GM23338 (cell line): Measurements from ENCODE around the gene PNLIPRP2.

Experiments used
- CREB1 ChIP-seq: fragments of 250-450 bp; sonication (Bioruptor Pico); IDR thresholded peaks from 2 replicates; pipeline ENCODE4 v1.5.0; 2020; ENCODE audit warnings: low read depth, mild to moderate bottlenecking, moderate library complexity
- EZH2 ChIP-seq: fragments of 200-600 bp; sonication (generic); IDR thresholded peaks from one replicate; pipeline ENCODE4 v1.8.0; 2017; ENCODE audit warnings: antibody characterized with exemption, mild to moderate bottlenecking, low read depth; ENCODE audit not compliant: unreplicated experiment
- EZH2phosphoT487 ChIP-seq: fragments of 200-600 bp; sonication (generic); IDR thresholded peaks from one replicate; pipeline ENCODE4 v1.8.1; 2018; ENCODE audit warnings: antibody characterized with exemption; ENCODE audit not compliant: unreplicated experiment
- JUNB ChIP-seq: IDR thresholded peaks from one replicate; pipeline ENCODE4 v1.6.1; 2016; ENCODE audit warnings: antibody characterized with exemption; ENCODE audit not compliant: unreplicated experiment
- NANOG ChIP-seq: IDR thresholded peaks from 2 replicates; pipeline ENCODE4 v1.6.1; 2016; ENCODE audit warnings: antibody characterized with exemption, borderline replicate concordance
- POLR2AphosphoS5 ChIP-seq: IDR thresholded peaks from 2 replicates; pipeline ENCODE4 v1.6.1; 2016; ENCODE audit warnings: antibody characterized with exemption, low read depth
- ZNF114 ChIP-seq: fragments of 250-450 bp; sonication (Bioruptor Pico); IDR thresholded peaks from 2 replicates; pipeline ENCODE4 v1.5.0; 2020; ENCODE audit warnings: mild to moderate bottlenecking, moderate library complexity
- ZNF331 ChIP-seq: fragments of 250-450 bp; sonication (Bioruptor Pico); IDR thresholded peaks from 2 replicates; pipeline ENCODE4 v1.5.0; 2020; ENCODE audit warnings: low read depth, mild to moderate bottlenecking, moderate library complexity
- TF ChIP-seq, protein P1 (sequence below), 2 experiments: fragments of 200-600 bp in 1 of 2; sonication (generic) in 1 of 2; conservative IDR thresholded peaks; 2 replicates each; pipeline versions ENCODE4 v1.5.1 to v1.6.1; 2016 to 2017; ENCODE audit warnings: antibody characterized with exemption in 2 of 2, low read depth in 2 of 2, mild to moderate bottlenecking in 2 of 2, moderate library complexity in 1 of 2
- TF ChIP-seq, protein P2 (sequence below): IDR thresholded peaks from one replicate; pipeline ENCODE4 v1.6.1; 2018; ENCODE audit warnings: antibody characterized with exemption; ENCODE audit not compliant: unreplicated experiment
- TF ChIP-seq, protein P3 (sequence below): IDR thresholded peaks from 2 replicates; pipeline ENCODE4 v1.6.1; 2016; ENCODE audit warnings: antibody characterized with exemption
- TF ChIP-seq, protein P4 (sequence below): fragments of 250-450 bp; sonication (Bioruptor Pico); IDR thresholded peaks from 2 replicates; pipeline ENCODE4 v1.5.0; 2020; ENCODE audit warnings: mild to moderate bottlenecking, moderate library complexity

DNA sequence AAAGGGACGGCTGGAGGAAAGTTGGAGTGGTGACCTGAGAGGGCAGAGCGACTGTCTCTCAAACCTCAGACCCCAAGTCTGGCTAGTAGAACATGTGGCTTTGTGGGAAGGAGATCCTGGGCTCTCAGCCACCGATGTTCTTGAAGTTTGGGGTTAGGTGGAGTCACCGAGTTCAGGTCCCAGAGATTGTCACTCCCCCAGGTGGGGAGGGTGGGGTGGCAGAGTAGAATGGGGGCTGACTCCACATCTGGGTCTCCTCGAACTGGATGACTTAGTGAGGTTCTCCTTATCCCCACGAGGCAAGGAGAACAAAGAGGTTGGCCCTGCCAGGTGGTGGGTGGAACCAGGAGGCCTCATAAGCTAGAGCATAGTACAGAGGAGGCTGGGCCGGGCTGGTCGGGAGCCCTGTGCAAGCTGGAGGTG, 14.7 kb upstream of the PNLIPRP2 start:
- TF ChIP-seq, protein P1, sequence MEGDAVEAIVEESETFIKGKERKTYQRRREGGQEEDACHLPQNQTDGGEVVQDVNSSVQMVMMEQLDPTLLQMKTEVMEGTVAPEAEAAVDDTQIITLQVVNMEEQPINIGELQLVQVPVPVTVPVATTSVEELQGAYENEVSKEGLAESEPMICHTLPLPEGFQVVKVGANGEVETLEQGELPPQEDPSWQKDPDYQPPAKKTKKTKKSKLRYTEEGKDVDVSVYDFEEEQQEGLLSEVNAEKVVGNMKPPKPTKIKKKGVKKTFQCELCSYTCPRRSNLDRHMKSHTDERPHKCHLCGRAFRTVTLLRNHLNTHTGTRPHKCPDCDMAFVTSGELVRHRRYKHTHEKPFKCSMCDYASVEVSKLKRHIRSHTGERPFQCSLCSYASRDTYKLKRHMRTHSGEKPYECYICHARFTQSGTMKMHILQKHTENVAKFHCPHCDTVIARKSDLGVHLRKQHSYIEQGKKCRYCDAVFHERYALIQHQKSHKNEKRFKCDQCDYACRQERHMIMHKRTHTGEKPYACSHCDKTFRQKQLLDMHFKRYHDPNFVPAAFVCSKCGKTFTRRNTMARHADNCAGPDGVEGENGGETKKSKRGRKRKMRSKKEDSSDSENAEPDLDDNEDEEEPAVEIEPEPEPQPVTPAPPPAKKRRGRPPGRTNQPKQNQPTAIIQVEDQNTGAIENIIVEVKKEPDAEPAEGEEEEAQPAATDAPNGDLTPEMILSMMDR (conservative IDR thresholded peaks at IDR 0.05; ENCODE audit: low read depth in 2 of 2): no peak
- TF ChIP-seq, protein P2, sequence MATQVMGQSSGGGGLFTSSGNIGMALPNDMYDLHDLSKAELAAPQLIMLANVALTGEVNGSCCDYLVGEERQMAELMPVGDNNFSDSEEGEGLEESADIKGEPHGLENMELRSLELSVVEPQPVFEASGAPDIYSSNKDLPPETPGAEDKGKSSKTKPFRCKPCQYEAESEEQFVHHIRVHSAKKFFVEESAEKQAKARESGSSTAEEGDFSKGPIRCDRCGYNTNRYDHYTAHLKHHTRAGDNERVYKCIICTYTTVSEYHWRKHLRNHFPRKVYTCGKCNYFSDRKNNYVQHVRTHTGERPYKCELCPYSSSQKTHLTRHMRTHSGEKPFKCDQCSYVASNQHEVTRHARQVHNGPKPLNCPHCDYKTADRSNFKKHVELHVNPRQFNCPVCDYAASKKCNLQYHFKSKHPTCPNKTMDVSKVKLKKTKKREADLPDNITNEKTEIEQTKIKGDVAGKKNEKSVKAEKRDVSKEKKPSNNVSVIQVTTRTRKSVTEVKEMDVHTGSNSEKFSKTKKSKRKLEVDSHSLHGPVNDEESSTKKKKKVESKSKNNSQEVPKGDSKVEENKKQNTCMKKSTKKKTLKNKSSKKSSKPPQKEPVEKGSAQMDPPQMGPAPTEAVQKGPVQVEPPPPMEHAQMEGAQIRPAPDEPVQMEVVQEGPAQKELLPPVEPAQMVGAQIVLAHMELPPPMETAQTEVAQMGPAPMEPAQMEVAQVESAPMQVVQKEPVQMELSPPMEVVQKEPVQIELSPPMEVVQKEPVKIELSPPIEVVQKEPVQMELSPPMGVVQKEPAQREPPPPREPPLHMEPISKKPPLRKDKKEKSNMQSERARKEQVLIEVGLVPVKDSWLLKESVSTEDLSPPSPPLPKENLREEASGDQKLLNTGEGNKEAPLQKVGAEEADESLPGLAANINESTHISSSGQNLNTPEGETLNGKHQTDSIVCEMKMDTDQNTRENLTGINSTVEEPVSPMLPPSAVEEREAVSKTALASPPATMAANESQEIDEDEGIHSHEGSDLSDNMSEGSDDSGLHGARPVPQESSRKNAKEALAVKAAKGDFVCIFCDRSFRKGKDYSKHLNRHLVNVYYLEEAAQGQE: no peak
- TF ChIP-seq JUNB (no peak), EZH2 (no peak), POLR2AphosphoS5 (no peak), EZH2phosphoT487 (no peak), CREB1 (no peak), ZNF331 (no peak), ZNF114 (no peak), NANOG (no peak)
- TF ChIP-seq, protein P3, sequence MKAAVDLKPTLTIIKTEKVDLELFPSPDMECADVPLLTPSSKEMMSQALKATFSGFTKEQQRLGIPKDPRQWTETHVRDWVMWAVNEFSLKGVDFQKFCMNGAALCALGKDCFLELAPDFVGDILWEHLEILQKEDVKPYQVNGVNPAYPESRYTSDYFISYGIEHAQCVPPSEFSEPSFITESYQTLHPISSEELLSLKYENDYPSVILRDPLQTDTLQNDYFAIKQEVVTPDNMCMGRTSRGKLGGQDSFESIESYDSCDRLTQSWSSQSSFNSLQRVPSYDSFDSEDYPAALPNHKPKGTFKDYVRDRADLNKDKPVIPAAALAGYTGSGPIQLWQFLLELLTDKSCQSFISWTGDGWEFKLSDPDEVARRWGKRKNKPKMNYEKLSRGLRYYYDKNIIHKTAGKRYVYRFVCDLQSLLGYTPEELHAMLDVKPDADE: no peak
- TF ChIP-seq, protein P4, sequence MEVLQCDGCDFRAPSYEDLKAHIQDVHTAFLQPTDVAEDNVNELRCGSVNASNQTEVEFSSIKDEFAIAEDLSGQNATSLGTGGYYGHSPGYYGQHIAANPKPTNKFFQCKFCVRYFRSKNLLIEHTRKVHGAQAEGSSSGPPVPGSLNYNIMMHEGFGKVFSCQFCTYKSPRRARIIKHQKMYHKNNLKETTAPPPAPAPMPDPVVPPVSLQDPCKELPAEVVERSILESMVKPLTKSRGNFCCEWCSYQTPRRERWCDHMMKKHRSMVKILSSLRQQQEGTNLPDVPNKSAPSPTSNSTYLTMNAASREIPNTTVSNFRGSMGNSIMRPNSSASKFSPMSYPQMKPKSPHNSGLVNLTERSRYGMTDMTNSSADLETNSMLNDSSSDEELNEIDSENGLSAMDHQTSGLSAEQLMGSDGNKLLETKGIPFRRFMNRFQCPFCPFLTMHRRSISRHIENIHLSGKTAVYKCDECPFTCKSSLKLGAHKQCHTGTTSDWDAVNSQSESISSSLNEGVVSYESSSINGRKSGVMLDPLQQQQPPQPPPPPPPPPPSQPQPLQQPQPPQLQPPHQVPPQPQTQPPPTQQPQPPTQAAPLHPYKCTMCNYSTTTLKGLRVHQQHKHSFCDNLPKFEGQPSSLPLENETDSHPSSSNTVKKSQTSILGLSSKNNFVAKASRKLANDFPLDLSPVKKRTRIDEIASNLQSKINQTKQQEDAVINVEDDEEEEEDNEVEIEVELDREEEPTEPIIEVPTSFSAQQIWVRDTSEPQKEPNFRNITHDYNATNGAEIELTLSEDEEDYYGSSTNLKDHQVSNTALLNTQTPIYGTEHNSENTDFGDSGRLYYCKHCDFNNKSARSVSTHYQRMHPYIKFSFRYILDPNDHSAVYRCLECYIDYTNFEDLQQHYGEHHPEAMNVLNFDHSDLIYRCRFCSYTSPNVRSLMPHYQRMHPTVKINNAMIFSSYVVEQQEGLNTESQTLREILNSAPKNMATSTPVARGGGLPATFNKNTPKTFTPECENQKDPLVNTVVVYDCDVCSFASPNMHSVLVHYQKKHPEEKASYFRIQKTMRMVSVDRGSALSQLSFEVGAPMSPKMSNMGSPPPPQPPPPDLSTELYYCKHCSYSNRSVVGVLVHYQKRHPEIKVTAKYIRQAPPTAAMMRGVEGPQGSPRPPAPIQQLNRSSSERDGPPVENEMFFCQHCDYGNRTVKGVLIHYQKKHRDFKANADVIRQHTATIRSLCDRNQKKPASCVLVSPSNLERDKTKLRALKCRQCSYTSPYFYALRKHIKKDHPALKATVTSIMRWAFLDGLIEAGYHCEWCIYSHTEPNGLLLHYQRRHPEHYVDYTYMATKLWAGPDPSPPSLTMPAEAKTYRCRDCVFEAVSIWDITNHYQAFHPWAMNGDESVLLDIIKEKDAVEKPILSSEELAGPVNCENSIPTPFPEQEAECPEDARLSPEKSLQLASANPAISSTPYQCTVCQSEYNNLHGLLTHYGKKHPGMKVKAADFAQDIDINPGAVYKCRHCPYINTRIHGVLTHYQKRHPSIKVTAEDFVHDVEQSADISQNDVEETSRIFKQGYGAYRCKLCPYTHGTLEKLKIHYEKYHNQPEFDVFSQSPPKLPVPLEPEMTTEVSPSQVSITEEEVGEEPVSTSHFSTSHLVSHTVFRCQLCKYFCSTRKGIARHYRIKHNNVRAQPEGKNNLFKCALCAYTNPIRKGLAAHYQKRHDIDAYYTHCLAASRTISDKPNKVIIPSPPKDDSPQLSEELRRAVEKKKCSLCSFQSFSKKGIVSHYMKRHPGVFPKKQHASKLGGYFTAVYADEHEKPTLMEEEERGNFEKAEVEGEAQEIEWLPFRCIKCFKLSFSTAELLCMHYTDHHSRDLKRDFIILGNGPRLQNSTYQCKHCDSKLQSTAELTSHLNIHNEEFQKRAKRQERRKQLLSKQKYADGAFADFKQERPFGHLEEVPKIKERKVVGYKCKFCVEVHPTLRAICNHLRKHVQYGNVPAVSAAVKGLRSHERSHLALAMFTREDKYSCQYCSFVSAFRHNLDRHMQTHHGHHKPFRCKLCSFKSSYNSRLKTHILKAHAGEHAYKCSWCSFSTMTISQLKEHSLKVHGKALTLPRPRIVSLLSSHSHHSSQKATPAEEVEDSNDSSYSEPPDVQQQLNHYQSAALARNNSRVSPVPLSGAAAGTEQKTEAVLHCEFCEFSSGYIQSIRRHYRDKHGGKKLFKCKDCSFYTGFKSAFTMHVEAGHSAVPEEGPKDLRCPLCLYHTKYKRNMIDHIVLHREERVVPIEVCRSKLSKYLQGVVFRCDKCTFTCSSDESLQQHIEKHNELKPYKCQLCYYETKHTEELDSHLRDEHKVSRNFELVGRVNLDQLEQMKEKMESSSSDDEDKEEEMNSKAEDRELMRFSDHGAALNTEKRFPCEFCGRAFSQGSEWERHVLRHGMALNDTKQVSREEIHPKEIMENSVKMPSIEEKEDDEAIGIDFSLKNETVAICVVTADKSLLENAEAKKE (CRISPR knock-in tag): no peak
